ENCODE measurements around the gene GATA3.

GRCh38 chr10:8052341-8052955 is 2.0 kb upstream of the GATA3 start:
- TF ChIP-seq POLR2AphosphoS5 (IDR thresholded peaks at IDR 0.05; ENCODE audit: low read depth), result no peak
- TF ChIP-seq, protein P1, sequence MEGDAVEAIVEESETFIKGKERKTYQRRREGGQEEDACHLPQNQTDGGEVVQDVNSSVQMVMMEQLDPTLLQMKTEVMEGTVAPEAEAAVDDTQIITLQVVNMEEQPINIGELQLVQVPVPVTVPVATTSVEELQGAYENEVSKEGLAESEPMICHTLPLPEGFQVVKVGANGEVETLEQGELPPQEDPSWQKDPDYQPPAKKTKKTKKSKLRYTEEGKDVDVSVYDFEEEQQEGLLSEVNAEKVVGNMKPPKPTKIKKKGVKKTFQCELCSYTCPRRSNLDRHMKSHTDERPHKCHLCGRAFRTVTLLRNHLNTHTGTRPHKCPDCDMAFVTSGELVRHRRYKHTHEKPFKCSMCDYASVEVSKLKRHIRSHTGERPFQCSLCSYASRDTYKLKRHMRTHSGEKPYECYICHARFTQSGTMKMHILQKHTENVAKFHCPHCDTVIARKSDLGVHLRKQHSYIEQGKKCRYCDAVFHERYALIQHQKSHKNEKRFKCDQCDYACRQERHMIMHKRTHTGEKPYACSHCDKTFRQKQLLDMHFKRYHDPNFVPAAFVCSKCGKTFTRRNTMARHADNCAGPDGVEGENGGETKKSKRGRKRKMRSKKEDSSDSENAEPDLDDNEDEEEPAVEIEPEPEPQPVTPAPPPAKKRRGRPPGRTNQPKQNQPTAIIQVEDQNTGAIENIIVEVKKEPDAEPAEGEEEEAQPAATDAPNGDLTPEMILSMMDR (IDR thresholded peaks at IDR 0.05; ENCODE audit: insufficient read depth, low read length), result no peak
- TF ChIP-seq GABPA (IDR thresholded peaks at IDR 0.05; ENCODE audit: low read depth), result no peak
- no peak for TF ChIP-seq REST (IDR thresholded peaks at IDR 0.05; ENCODE audit: insufficient replicate concordance, low read depth)
- no peak for TF ChIP-seq SPI1 (IDR thresholded peaks at IDR 0.05; ENCODE audit: borderline replicate concordance, low read depth)

Measured in HL-60 (cell line).